CD4-positive, CD25-positive, alpha-beta regulatory T cell (primary cell): ENCODE results near the gene OR10A2. TPM values are rescaled to one million over a fixed set of nuclear protein-coding genes. Genes with fewer than 3 reads are reported as not detected.

ENCODE experiments used
- ATAC-seq, 2 donors: fragments of 150-1000 bp; cut with Tn5 transposase; one replicate each; pipeline ENCODE4 v1.10.0; 2021; ENCODE audit warnings: low read depth in 2 of 2, moderate number of reproducible peaks in 2 of 2, moderate library complexity in 1 of 2
- DNase-seq, 3 donors: peaks; one replicate each; pipeline versions ENCODE4 v3.0.0 to v3.0.0-alpha.2; 2012 to 2022; ENCODE audit warnings: mixed read lengths in 1 of 3
- H3K27ac ChIP-seq: one replicate; pipeline ENCODE4 v1.7.0; 2013; ENCODE audit warnings: mild to moderate bottlenecking, low read length; ENCODE audit not compliant: insufficient read depth, poor library complexity, severe bottlenecking
- H3K27me3 ChIP-seq: one replicate; pipeline ENCODE4 v1.7.0; 2013; ENCODE audit warnings: low read length; ENCODE audit not compliant: control insufficient read depth, insufficient read depth
- H3K36me3 ChIP-seq: one replicate; pipeline ENCODE4 v1.7.0; 2013; ENCODE audit warnings: mild to moderate bottlenecking, low read length, moderate library complexity; ENCODE audit not compliant: control insufficient read depth, insufficient read depth
- H3K4me1 ChIP-seq: 2 replicates; pipeline ENCODE4 v1.7.0; 2013; ENCODE audit warnings: mild to moderate bottlenecking, low read length; ENCODE audit not compliant: insufficient read depth, control insufficient read depth, poor library complexity, severe bottlenecking
- H3K4me3 ChIP-seq: one replicate; pipeline ENCODE4 v1.7.0; 2013; ENCODE audit warnings: low read depth, mild to moderate bottlenecking, low read length, moderate library complexity
- H3K9me3 ChIP-seq, 2 experiments: 1 replicate in 1 of 2; 2 replicates in 1 of 2; pipeline ENCODE4 v1.7.0; 2013; ENCODE audit warnings: low read length in 2 of 2, mild to moderate bottlenecking in 1 of 2, moderate library complexity in 1 of 2; ENCODE audit not compliant: control insufficient read depth in 2 of 2
- H3K27ac Mint-ChIP-seq, 3 donors: one replicate each; pipeline ENCODE4 v1.8.0; 2020 to 2022; ENCODE audit warnings: mild to moderate bottlenecking in 3 of 3, mixed read lengths in 3 of 3, moderate library complexity in 2 of 3
- H3K27me3 Mint-ChIP-seq: one replicate; pipeline ENCODE4 v1.8.0; 2022; ENCODE audit warnings: mild to moderate bottlenecking, mixed read lengths
- H3K36me3 Mint-ChIP-seq: one replicate; pipeline ENCODE4 v1.8.0; 2020; ENCODE audit warnings: mixed read lengths
- H3K4me1 Mint-ChIP-seq, 4 donors: one replicate each; pipeline ENCODE4 v1.8.0; 2020 to 2022; ENCODE audit warnings: mixed read lengths in 4 of 4, mild to moderate bottlenecking in 1 of 4
- H3K4me3 Mint-ChIP-seq, 4 donors: one replicate each; pipeline ENCODE4 v1.8.0; 2020 to 2022; ENCODE audit warnings: mild to moderate bottlenecking in 4 of 4, mixed read lengths in 4 of 4, moderate library complexity in 3 of 4
- H3K9me3 Mint-ChIP-seq, 7 donors: one replicate each; pipeline ENCODE4 v1.8.0; 2020 to 2022; ENCODE audit warnings: mixed read lengths in 7 of 7, mild to moderate bottlenecking in 3 of 7, moderate library complexity in 2 of 7
- polyA plus RNA-seq, 4 donors: library from polyadenylated mRNA; unstranded; fragments of 300-500 nt; fragmentation: Illumina TruSeq; gene quantifications; one replicate each; pipeline ENCODE4 v1.2.3, GENCODE V29; 2021
- total RNA-seq: library from RNA; stranded (reverse); gene quantifications from one replicate; pipeline ENCODE4 v1.2.3, GENCODE V29; 2022

The OR10A2 gene, protein sequence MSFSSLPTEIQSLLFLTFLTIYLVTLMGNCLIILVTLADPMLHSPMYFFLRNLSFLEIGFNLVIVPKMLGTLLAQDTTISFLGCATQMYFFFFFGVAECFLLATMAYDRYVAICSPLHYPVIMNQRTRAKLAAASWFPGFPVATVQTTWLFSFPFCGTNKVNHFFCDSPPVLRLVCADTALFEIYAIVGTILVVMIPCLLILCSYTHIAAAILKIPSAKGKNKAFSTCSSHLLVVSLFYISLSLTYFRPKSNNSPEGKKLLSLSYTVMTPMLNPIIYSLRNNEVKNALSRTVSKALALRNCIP
- total RNA-seq: not detected
- polyA plus RNA-seq: not detected

DNA sequence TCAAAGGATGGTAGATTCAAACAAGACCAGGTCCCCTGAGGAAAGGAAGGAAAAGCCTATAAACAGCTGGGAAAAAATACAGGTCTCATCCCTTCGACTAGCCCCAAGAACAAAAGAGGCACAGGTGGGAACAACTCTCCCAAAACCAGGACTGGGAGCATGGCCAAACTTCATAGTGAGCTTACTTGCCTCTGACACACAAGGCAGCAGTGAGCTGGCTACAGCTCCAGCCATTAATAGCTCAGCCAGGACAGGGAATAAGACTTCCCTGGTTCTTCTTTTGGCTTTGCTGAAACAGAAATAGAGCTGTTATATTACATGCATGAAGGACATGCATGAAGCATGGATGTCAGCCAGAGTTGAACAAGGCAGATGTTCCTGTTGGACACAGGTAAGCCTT is at the start of gene OR10A2:
Gene OR10A2, plus strand, starts transcription at position 97 of the 400 bp plus-strand sequence. CDS start 6,698 bp downstream, outside the sequence.
- Mint-ChIP-seq H3K9me3 (peaks cover 0 to 5% (median 2%) of the 10 kb centered on the region in 7 donors), H3K4me1 (no peaks in the 10 kb centered on the region), H3K4me3 (no peak within 1 kb of the TSS), H3K27me3 (peaks cover 9% of the 10 kb centered on the region), H3K36me3 (no peaks in the 10 kb centered on the region), H3K27ac (no peak within 1 kb of the TSS)
- no peaks in the 10 kb centered on the region for H3K4me1 ChIP-seq
- no peaks in the 10 kb centered on the region for H3K27me3 ChIP-seq
- no peaks in the 10 kb centered on the region for H3K9me3 ChIP-seq
- DNase-seq (no peak), ATAC-seq (no peak)
- no peak within 1 kb of the TSS for H3K27ac ChIP-seq
- no peaks in the 10 kb centered on the region for H3K36me3 ChIP-seq
- H3K4me3 ChIP-seq: no peak within 1 kb of the TSS

DNA sequence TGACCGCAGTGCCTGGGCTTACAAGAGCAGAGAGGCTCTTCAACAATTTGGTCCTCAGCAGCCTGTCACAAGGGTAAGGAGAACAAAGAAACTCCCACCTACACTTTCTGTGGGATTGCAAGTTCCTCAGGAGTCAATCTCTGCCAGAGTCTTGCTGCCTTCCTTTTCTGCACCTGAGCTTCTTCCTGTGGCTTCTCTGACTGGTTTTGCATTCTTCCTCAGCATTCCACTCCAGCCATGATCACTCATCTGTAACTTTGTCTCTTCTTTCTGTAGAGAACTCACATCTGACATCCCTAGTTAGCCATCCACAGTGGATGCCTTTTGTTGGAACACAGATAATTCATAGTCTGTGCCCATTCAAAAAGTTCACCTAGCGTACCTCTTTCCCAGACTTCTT is 49.2 kb upstream of the OR10A2 start:
- Histone ChIP-seq H3K4me3 (no peak overlapping the region), H3K27me3 (peaks cover 6% of the 10 kb centered on the region), H3K36me3 (no peaks in the 10 kb centered on the region), H3K27ac (no peak overlapping the region), H3K9me3 (no peaks in the 10 kb centered on the region), H3K4me1 (no peaks in the 10 kb centered on the region)
- Mint-ChIP-seq H3K27me3 (peaks cover 28% of the 10 kb centered on the region), H3K4me3 (no peak overlapping the region), H3K4me1 (peaks cover 0 to 3% (median under 1%) of the 10 kb centered on the region in 4 donors), H3K27ac (no peak overlapping the region), H3K9me3 (peaks cover 0 to 2% (median 0%) of the 10 kb centered on the region in 7 donors), H3K36me3 (no peaks in the 10 kb centered on the region)
- no peak for ATAC-seq
- no peak for DNase-seq

DNA sequence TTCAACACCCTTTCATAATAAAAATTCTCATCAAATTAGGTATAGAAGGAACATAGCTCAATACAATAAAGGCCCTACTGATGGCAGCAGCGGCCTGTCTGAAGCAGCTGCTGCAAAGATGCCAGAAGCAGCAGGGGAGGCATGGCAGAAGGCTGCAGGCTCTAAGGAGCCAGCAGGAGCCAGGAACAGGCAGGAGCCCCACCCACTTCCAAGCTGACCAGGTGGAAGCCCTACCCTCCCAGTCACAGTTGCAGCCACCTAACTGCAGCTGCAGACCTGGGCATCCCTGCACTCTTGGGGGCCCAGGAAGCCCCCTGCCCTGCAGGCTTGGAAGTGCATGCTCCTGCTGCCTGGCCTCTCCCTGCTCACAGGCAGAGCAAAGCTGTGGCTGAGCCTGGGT is 45.2 kb upstream of the OR10A2 start:
- peak in 1 of 2 donors; percentile 5 for ATAC-seq

DNA sequence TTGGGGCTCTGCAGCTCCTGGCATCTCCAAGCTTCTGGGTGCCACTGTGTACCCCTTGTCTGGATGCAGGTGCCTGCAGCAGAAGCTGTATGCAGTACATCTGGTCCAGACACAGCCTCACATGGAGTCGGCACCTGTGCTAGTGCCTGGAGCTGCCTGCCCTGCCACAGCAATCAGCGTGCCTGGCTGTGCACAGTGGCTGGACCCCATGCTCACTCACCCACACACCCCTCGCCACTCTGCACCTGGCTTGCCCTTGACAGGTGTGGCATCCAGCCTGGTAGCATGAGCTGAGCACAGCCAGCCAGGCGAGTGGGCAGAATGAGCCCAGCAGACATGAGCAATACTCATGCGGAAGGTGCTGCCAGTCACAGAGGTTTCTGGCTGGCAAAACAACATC is 43.9 kb upstream of the OR10A2 start:
- Mint-ChIP-seq H3K36me3 (no peaks in the 10 kb centered on the region), H3K27me3 (peaks cover 3% of the 10 kb centered on the region), H3K4me1 (no peaks in the 10 kb centered on the region), H3K9me3 (peaks cover 0 to 4% (median 0%) of the 10 kb centered on the region in 7 donors), H3K27ac (no peak overlapping the region), H3K4me3 (no peak overlapping the region)
- no peaks in the 10 kb centered on the region for H3K4me1 ChIP-seq
- no peaks in the 10 kb centered on the region for H3K36me3 ChIP-seq
- ATAC-seq: no peak
- no peaks in the 10 kb centered on the region for H3K27me3 ChIP-seq
- H3K9me3 ChIP-seq: no peaks in the 10 kb centered on the region
- no peak for DNase-seq
- no peak overlapping the region for H3K27ac ChIP-seq
- no peak overlapping the region for H3K4me3 ChIP-seq

More for the DNA sequence above, 45.2 kb upstream of the OR10A2 start:
- H3K9me3 Mint-ChIP-seq: peaks cover 0 to 2% (median 0%) of the 10 kb centered on the region in 7 donors
- no peak overlapping the region for H3K27ac ChIP-seq
- no peaks in the 10 kb centered on the region for H3K4me1 Mint-ChIP-seq
- H3K4me3 Mint-ChIP-seq: no peak overlapping the region
- no peak for DNase-seq
- no peaks in the 10 kb centered on the region for H3K9me3 ChIP-seq
- no peak overlapping the region for H3K27ac Mint-ChIP-seq
- peaks cover 5% of the 10 kb centered on the region for H3K27me3 Mint-ChIP-seq
- no peaks in the 10 kb centered on the region for H3K36me3 Mint-ChIP-seq
- H3K36me3 ChIP-seq: no peaks in the 10 kb centered on the region
- no peak overlapping the region for H3K4me3 ChIP-seq
- no peaks in the 10 kb centered on the region for H3K4me1 ChIP-seq
- H3K27me3 ChIP-seq: peaks cover 3% of the 10 kb centered on the region

DNA sequence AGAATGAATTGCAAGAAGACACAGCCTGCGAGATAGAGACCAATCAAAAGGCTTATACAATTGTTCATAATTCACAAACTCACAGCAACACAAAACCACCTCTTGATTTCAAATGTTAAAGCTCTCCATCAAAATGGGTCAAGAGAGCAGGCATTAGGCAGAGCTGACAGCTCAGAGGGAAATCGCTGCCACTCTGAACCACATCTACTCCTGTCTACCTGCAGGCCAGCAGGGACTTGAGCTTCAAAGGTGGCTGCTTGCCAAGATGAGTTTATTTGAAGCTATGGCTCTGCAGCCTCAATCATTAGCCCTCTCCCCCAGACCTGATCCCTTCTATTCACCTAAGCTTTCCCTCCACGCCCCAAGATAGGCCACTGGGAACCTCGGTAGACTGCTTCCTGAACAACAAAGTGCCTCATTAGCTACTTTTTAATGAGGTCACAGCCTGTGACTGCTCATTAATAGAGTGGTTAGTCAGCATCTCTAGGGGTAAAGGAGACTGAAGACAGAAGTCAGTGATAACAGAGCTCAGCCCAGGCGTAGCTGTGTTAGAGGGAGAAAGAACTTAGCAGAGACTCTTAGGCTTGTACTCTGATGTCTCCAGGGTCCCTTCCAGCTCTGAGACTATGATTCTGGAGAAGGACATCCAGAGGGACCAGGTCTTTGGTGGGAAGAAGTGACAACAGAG is 38.6 kb upstream of the OR10A2 start:
- Histone ChIP-seq H3K4me1 (no peaks in the 10 kb centered on the region), H3K4me3 (no peak overlapping the region), H3K9me3 (no peaks in the 10 kb centered on the region), H3K36me3 (no peaks in the 10 kb centered on the region), H3K27ac (no peak overlapping the region), H3K27me3 (no peaks in the 10 kb centered on the region)
- no peaks in the 10 kb centered on the region for H3K4me1 Mint-ChIP-seq
- H3K9me3 Mint-ChIP-seq: peaks cover 0 to 4% (median 0%) of the 10 kb centered on the region in 7 donors
- H3K27ac Mint-ChIP-seq: no peak overlapping the region
- ATAC-seq (no peak), DNase-seq (no peak)
- no peaks in the 10 kb centered on the region for H3K36me3 Mint-ChIP-seq
- no peak overlapping the region for H3K4me3 Mint-ChIP-seq
- H3K27me3 Mint-ChIP-seq: peaks cover 9% of the 10 kb centered on the region

DNA sequence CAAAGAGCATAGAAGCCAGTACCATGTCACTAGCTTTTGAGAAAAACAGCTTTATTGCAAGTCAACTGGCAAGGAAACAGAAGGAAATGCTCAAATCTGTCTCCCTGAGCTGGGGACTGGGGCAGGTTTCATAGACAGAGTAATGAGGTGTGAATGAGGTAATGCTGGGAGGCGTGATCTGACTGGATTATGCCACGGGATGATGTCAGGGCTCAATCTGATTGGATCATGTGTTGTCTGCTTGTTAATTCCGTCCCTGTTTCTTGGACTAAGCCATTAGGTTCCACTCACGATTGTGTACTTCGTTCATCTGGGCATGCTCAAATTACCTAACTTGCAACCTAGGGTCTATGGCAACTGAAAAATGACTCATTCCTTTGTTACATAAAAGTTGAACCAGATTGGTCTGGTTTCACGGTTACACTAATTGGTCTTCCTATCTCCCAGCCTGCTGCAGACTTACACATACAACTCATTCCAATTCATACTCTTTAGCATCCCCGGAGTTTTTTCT is 37.6 kb upstream of the OR10A2 start:
- Mint-ChIP-seq H3K4me1 (no peaks in the 10 kb centered on the region), H3K27me3 (peaks cover 9% of the 10 kb centered on the region), H3K36me3 (no peaks in the 10 kb centered on the region), H3K9me3 (peaks cover 0 to 4% (median 0%) of the 10 kb centered on the region in 7 donors), H3K27ac (no peak overlapping the region), H3K4me3 (no peak overlapping the region)
- DNase-seq: no peak
- no peaks in the 10 kb centered on the region for H3K9me3 ChIP-seq
- H3K36me3 ChIP-seq: no peaks in the 10 kb centered on the region
- no peaks in the 10 kb centered on the region for H3K27me3 ChIP-seq
- no peak for ATAC-seq
- H3K4me3 ChIP-seq: no peak overlapping the region
- H3K4me1 ChIP-seq: no peaks in the 10 kb centered on the region
- H3K27ac ChIP-seq: no peak overlapping the region

DNA sequence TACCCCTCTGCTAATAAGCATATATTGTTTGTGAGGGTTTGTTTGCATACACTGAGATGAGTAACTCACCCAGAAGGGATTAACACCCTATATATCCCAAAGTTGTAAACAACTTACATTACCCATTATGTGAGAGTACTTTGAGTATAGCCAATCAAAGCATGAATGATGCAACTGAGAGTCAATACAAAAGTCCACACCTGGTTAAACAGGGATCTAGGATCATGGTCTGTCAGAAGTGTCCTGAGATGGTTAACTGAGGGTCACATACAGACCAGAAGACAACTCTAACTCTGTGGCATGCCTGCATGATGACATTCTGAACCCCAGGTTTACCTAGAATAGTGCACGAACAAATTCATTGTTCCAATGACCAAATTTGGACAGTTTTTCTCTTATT is 34.8 kb upstream of the OR10A2 start:
- Histone ChIP-seq H3K27me3 (no peaks in the 10 kb centered on the region), H3K4me1 (no peaks in the 10 kb centered on the region), H3K4me3 (no peak overlapping the region), H3K9me3 (no peaks in the 10 kb centered on the region), H3K36me3 (no peaks in the 10 kb centered on the region), H3K27ac (no peak overlapping the region)
- H3K27me3 Mint-ChIP-seq: peaks cover 14% of the 10 kb centered on the region
- no peak overlapping the region for H3K4me3 Mint-ChIP-seq
- H3K36me3 Mint-ChIP-seq: no peaks in the 10 kb centered on the region
- no peak for DNase-seq
- no peak for ATAC-seq
- no peak overlapping the region for H3K27ac Mint-ChIP-seq
- H3K4me1 Mint-ChIP-seq: no peaks in the 10 kb centered on the region
- no peaks in the 10 kb centered on the region for H3K9me3 Mint-ChIP-seq
